GM12872 (cell line): ENCODE results near the gene FAM227B.

Source experiments
- TF ChIP-seq, protein P1 (sequence below): IDR thresholded peaks from 3 replicates; pipeline ENCODE4 v1.5.1; 2011; ENCODE audit warnings: low read depth, mild to moderate bottlenecking, low read length, moderate library complexity; ENCODE audit not compliant: insufficient read depth

The FAM227B gene

DNA sequence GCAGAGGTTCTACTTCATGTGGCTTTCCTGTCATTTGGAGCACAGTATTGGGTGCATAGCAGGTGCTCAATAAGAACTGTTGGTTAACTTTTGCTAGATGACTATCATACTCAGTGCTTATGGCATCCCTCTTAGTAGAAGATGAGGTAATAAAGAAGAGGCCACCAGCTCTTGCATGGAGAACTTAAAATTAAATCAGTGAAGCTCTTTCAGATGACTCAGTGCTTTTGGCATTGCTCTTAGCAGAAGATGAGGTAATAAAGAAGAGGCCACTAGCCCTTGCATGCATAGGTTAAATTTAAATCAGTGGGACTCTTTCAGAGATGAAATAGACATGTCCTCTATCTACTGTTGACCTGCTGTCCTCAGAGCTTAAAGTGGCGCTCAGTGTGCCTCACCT, 307.0 kb downstream of the FAM227B start:
- TF ChIP-seq, protein P1, sequence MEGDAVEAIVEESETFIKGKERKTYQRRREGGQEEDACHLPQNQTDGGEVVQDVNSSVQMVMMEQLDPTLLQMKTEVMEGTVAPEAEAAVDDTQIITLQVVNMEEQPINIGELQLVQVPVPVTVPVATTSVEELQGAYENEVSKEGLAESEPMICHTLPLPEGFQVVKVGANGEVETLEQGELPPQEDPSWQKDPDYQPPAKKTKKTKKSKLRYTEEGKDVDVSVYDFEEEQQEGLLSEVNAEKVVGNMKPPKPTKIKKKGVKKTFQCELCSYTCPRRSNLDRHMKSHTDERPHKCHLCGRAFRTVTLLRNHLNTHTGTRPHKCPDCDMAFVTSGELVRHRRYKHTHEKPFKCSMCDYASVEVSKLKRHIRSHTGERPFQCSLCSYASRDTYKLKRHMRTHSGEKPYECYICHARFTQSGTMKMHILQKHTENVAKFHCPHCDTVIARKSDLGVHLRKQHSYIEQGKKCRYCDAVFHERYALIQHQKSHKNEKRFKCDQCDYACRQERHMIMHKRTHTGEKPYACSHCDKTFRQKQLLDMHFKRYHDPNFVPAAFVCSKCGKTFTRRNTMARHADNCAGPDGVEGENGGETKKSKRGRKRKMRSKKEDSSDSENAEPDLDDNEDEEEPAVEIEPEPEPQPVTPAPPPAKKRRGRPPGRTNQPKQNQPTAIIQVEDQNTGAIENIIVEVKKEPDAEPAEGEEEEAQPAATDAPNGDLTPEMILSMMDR = no peak

DNA sequence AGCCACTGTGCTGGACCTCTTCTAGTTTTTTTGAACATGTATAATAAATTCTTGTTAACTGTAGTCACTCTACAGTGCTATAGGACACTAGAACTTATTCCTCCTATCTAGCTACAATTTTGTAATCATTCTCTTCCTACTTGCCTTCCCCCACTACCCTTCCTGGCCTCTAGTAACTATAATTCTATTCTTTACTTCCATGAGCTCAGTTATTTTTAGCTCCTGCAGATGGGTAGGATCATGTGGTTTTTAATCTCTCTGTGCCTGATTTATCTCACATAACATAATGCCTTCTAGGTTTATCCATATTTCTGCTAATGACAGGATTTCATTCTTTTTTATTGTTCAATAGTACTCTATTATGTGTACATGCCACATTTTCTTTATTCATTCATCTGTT, 310.7 kb downstream of the FAM227B start:
- TF ChIP-seq, protein P1 = no peak

DNA sequence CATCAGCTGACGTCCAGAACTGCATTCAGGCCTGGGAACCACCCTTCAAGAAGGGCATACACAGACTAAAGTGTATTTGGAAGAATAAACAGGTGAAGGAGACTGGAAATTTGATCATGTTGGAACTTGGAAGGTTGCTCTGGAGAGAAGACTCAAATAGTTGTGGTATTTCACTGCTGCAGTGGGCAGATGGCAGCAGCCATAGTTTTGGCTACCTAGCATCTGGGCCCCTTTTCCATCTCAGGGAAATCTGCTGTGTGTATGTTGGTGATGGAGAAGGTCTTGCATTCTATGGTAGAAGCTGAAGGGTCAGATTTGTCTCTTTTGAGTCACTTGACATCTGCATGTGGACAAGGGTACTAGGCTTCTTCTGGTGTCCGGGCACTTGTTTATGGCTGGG, 311.9 kb downstream of the FAM227B start:
- TF ChIP-seq, protein P1 = no peak

DNA sequence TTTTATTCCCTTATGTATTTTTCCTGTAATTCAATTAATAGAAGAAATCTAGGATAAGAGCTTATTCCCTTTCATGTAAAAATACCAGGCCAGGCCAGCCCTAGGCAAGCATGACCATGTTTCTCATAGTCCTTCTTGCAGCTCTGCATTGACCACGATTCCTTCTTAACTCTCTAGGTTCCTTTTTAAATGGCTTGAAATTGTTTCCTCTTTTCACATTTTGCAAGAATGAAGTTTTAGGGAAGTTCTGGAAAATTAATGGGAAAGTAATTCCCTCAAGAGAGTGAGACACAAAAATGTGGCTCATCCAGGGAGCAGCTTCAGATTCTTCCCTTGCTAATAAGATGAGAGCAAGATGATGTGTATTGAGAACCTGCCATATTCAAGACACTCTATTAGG, 314.1 kb downstream of the FAM227B start:
- TF ChIP-seq, protein P1 = no peak

DNA sequence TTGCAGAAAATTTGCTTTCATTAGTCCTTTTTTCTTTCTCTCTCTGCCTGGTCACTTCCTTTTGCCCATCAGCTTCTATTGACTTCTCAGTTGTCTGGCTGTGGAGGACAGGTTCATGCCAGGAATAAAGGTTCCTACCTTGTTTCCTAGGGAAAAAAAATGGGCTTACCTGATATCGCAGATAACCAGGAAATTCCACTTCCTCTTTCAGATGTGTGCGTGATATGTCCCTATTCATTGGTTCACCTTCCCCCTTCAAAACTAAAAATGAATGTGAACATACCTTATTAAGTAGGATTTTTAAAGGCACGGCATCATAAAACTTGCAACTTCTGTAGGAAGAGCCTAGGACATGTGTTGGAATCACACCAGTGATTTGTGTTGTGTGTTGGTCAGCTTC, 317.6 kb downstream of the FAM227B start:
- TF ChIP-seq, protein P1 = no peak

DNA sequence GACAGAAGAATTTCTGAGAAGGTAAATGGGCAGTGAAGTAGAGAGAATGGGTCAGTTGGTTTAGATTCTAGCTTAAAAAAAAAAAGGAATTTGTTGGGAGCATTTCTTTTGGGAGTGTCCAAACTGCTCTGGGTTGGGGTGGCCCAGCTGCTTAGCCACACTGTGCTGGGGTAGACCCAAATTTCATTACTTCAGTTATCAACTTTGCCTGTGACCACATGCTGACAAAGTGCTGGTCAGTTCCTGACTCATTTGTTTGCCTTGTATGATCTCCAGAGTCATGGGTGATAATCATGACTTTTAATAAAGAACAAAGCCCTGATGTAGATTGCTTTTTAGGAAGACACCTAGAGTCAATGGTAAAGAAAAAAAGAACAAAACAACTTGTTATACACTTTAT, 319.1 kb downstream of the FAM227B start:
- TF ChIP-seq, protein P1 = no peak

DNA sequence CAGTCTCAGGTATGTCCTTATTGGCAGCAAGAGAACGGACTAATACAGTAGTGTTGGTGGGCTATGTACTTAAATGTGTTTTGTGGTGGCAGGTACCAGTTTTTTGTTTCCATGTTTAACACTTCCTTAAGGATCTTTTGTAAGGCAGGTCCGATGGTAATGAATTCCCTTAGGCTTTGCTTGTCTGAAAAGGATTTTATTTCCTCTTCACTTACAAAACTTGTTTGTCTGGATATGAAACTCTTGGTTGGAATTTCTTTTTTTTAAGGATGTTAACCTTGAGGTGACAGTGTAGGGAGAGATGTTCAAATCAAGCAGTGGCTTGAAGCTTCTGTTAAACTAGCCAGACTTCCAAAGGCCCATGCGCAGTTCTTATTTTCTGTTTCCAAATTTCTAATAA, 319.8 kb downstream of the FAM227B start:
- TF ChIP-seq, protein P1 = no peak

DNA sequence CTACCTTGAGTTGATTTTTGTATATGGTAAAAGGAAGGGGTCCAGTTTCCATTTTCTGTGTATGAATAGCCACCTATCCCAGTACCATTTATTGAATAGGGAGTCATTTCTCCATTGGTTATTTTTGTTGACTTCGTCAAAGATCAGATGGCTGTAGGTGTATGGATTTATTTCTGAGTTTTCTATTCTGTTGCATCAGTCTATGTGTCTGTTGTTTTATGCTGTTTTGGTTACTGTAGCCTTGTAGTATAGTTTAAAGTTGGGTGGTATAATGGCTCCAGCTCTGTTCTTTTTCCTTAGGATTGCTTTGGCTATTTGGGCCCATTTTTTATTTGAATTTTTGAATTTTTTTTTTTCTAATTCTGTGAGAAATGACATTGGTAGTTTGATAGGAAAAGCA, 323.0 kb downstream of the FAM227B start:
- TF ChIP-seq, protein P1 = no peak
